NB4 (cell line): ENCODE results near the gene MAPRE2.

Experiments
- CTCF ChIP-seq: IDR thresholded peaks from one replicate; pipeline ENCODE4 v1.5.1; 2012; ENCODE audit warnings: low read depth, low read length
- MAX ChIP-seq: IDR thresholded peaks from 2 replicates; pipeline ENCODE4 v1.6.1; 2011; ENCODE audit warnings: low read depth, low read length
- POLR2A ChIP-seq: IDR thresholded peaks from 2 replicates; pipeline ENCODE4 v1.6.1; 2011; ENCODE audit warnings: mild to moderate bottlenecking; ENCODE audit not compliant: insufficient read length; ENCODE audit errors: extremely low read depth

DNA sequence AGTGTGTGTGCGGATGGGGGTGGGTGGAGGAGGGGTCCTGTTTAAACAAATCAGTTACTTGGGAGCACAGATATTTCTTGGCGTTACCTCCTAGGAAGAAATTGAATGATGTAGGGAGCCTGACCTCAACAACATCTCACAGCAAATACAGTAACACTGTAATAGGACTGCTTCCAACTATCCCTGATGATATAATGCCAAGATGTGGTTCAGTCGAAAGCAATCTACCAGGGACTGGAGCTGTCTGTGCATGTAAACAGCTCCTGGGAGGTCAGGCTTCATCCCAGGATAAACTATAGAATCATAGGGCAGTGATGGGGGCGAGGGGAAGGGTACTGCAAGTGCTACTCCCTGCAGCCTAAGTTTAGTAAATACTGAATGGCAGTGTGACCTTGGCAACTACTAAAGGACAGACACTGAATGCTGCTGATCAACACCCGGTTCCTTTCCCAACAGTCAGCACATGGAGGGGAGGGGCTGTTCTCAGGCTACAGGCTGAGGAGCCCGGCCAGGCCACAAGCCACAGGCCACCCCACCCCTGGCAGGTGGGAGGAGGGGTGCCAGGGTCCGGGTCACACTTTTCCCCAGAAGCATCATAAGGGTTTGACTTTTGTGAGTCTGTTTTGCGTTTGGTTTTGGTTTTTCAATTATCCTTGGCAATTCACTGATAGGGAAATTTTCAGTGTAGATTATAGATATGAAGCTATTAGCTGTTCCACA is 114.3 kb downstream of the MAPRE2 start:
- TF ChIP-seq POLR2A: no peak
- no peak for TF ChIP-seq CTCF
- TF ChIP-seq MAX: no peak
